H1 (cell line): ENCODE measurements around the gene PNLDC1. TPM values are rescaled to one million over a fixed set of nuclear protein-coding genes. Genes with fewer than 3 reads are reported as not detected.

ENCODE experiments used
- CTCF ChIA-PET: fragments of 300-600 bp; sonication (Branson Sonifier 250); formaldehyde crosslinking; loops from one replicate; lab custom pipeline; 2021; ENCODE audit not compliant: partially characterized antibody; lab: Charles Lee
- POLR2A ChIA-PET: fragments of 300-600 bp; sonication (Branson Sonifier 250); formaldehyde crosslinking; loops from one replicate; lab custom pipeline; 2021; ENCODE audit warnings: inconsistent platforms; ENCODE audit not compliant: partially characterized antibody; lab: Charles Lee
- DNase-seq, 2 experiments: peaks; one replicate each; pipeline versions ENCODE4 v3.0.0 to v3.0.0-alpha.2; 2010 to 2022; ENCODE audit warnings: low spot score in 2 of 2, low read depth in 1 of 2, mixed read lengths in 1 of 2
- FAIRE-seq: peaks from 2 replicates; lab custom pipeline; 2011; peaks lifted over from hg19 to GRCh38; lab: Jason Lieb, UNC
- H2AFZ ChIP-seq: 2 replicates; pipeline ENCODE4 v1.8.1; 2012; ENCODE audit warnings: low read length, inconsistent platforms
- H2AK5ac ChIP-seq: 2 replicates; pipeline ENCODE4 v1.6.1; 2013; ENCODE audit warnings: low read depth, low read length
- H2BK120ac ChIP-seq: replicated peaks from 2 replicates; pipeline ENCODE3; 2013; ENCODE audit warnings: low read depth, low read length, inconsistent platforms
- H2BK12ac ChIP-seq: 2 replicates; pipeline ENCODE4 v1.6.1; 2013; ENCODE audit warnings: low read depth, low read length
- H2BK15ac ChIP-seq: 2 replicates; pipeline ENCODE4 v1.6.1; 2013; ENCODE audit warnings: low read length
- H2BK20ac ChIP-seq: 2 replicates; pipeline ENCODE4 v1.6.1; 2013; ENCODE audit warnings: low read length
- H2BK5ac ChIP-seq: 2 replicates; pipeline ENCODE4 v1.6.1; 2013; ENCODE audit warnings: low read depth, low read length
- H3K14ac ChIP-seq: 2 replicates; pipeline ENCODE4 v1.6.1; 2013; ENCODE audit warnings: inconsistent platforms; ENCODE audit not compliant: insufficient read length
- H3K18ac ChIP-seq: 2 replicates; pipeline ENCODE4 v1.6.1; 2013; ENCODE audit warnings: low read length; ENCODE audit errors: extremely low read depth
- H3K23ac ChIP-seq: 2 replicates; pipeline ENCODE4 v1.6.1; 2013; ENCODE audit warnings: inconsistent platforms; ENCODE audit not compliant: insufficient read length
- H3K23me2 ChIP-seq: 2 replicates; pipeline ENCODE4 v1.6.1; 2013; ENCODE audit warnings: low read depth, low read length
- H3K27ac ChIP-seq: 2 replicates; pipeline ENCODE4 v1.6.1; 2011; ENCODE audit warnings: low read depth, low read length, inconsistent platforms
- H3K27me3 ChIP-seq, 4 experiments: replicated peaks in 1 of 4; 1 replicate in 1 of 4; 2 replicates in 3 of 4; pipeline versions ENCODE4 v1.6.1 to v1.8.1; 2011 to 2013; ENCODE audit warnings: low read length in 3 of 4, mild to moderate bottlenecking in 3 of 4, inconsistent platforms in 2 of 4, mixed read lengths in 2 of 4, moderate library complexity in 1 of 4; ENCODE audit not compliant: control insufficient read depth in 3 of 4, insufficient read depth in 3 of 4; ENCODE audit errors: extremely low read depth in 1 of 4
- H3K36me3 ChIP-seq, 4 experiments: 2 replicates each; pipeline versions ENCODE4 v1.6.1 to v1.8.1; 2011 to 2013; ENCODE audit warnings: mild to moderate bottlenecking in 4 of 4, low read length in 3 of 4, moderate library complexity in 2 of 4, control low read depth in 1 of 4, inconsistent platforms in 1 of 4; ENCODE audit not compliant: insufficient read depth in 4 of 4, control insufficient read depth in 2 of 4
- H3K4ac ChIP-seq: replicated peaks from 2 replicates; pipeline ENCODE3; 2013; ENCODE audit warnings: low read length, low read depth, mixed read lengths, inconsistent platforms; ENCODE audit not compliant: insufficient read length
- H3K4me1 ChIP-seq, 4 experiments: replicated peaks in 1 of 4; 1 replicate in 1 of 4; 2 replicates in 3 of 4; pipeline versions ENCODE4 v1.6.1 to v1.8.1; 2011 to 2013; ENCODE audit warnings: low read length in 3 of 4, inconsistent platforms in 2 of 4, mixed read lengths in 1 of 4; ENCODE audit not compliant: insufficient read depth in 4 of 4, control insufficient read depth in 3 of 4
- H3K4me2 ChIP-seq, 2 experiments: 2 replicates each; pipeline versions ENCODE4 v1.6.1 to v1.8.1; 2011 to 2013; ENCODE audit warnings: low read depth in 2 of 2, low read length in 2 of 2, control low read depth in 1 of 2, inconsistent platforms in 1 of 2, mild to moderate bottlenecking in 1 of 2; ENCODE audit not compliant: insufficient read depth in 1 of 2
- H3K4me3 ChIP-seq, 4 experiments: fragments of 200-600, 300-600 bp in 1 of 4; sonication (generic), shearing (Covaris generic), sonication (Bioruptor Twin) in 1 of 4; 2 replicates each; pipeline versions ENCODE4 v1.5.1 to v1.8.1; 2011 to 2016; ENCODE audit warnings: low read length in 4 of 4, low read depth in 3 of 4, control low read depth in 2 of 4, inconsistent platforms in 2 of 4, mild to moderate bottlenecking in 2 of 4, mixed read lengths in 1 of 4, moderate library complexity in 1 of 4; ENCODE audit not compliant: insufficient read depth in 2 of 4; ENCODE audit errors: extremely low read depth in 1 of 4
- H3K56ac ChIP-seq: replicated peaks from 2 replicates; pipeline ENCODE3; 2013; ENCODE audit warnings: low read depth, mild to moderate bottlenecking, mixed read lengths, low read length, inconsistent platforms; ENCODE audit not compliant: insufficient read length
- H3K79me1 ChIP-seq: 2 replicates; pipeline ENCODE4 v1.6.1; 2013; ENCODE audit warnings: low read depth, low read length, control low read depth
- H3K79me2 ChIP-seq, 2 experiments: 2 replicates each; pipeline versions ENCODE4 v1.6.1 to v1.8.1; 2012 to 2013; ENCODE audit warnings: low read length in 2 of 2, mild to moderate bottlenecking in 2 of 2, inconsistent platforms in 1 of 2; ENCODE audit not compliant: insufficient read depth in 2 of 2, control insufficient read depth in 1 of 2
- H3K9ac ChIP-seq, 4 experiments: replicated peaks in 1 of 4; 1 replicate in 1 of 4; 2 replicates in 3 of 4; pipeline versions ENCODE4 v1.6.1 to v1.8.1; 2011 to 2013; ENCODE audit warnings: low read depth in 3 of 4, low read length in 3 of 4, control low read depth in 2 of 4, mild to moderate bottlenecking in 2 of 4, moderate library complexity in 2 of 4, inconsistent platforms in 1 of 4; ENCODE audit errors: extremely low read depth in 1 of 4
- H3K9me3 ChIP-seq, 2 experiments: 2 replicates each; pipeline versions ENCODE4 v1.6.1 to v1.8.1; 2012 to 2013; ENCODE audit warnings: mild to moderate bottlenecking in 2 of 2, moderate library complexity in 2 of 2, control low read depth in 1 of 2, inconsistent platforms in 1 of 2, low read depth in 1 of 2, low read length in 1 of 2, mixed read lengths in 1 of 2; ENCODE audit not compliant: insufficient read depth in 2 of 2
- H4K20me1 ChIP-seq, 2 experiments: replicated peaks in 1 of 2; 2 replicates each; pipeline versions ENCODE3 to v1.8.1; 2011 to 2013; ENCODE audit warnings: inconsistent platforms in 2 of 2, low read length in 2 of 2, mild to moderate bottlenecking in 1 of 2; ENCODE audit not compliant: insufficient read depth in 2 of 2, control insufficient read depth in 1 of 2
- H4K5ac ChIP-seq: 2 replicates; pipeline ENCODE4 v1.6.1; 2013; ENCODE audit warnings: low read length, low read depth, mixed read lengths, inconsistent platforms; ENCODE audit not compliant: insufficient read length
- H4K8ac ChIP-seq: 2 replicates; pipeline ENCODE4 v1.8.0; 2013; ENCODE audit warnings: mild to moderate bottlenecking, moderate library complexity, low read length, inconsistent platforms; ENCODE audit not compliant: insufficient read depth; ENCODE audit errors: extremely low read depth
- H4K91ac ChIP-seq: replicated peaks from 2 replicates; pipeline ENCODE3; 2013; ENCODE audit warnings: low read length, mixed read lengths, inconsistent platforms; ENCODE audit not compliant: insufficient read length
- ASH2L ChIP-seq: fragments of 200-600, 300-600 bp; sonication (generic); IDR thresholded peaks from one replicate; pipeline ENCODE4 v1.7.1; 2017; ENCODE audit warnings: low read length
- ATF3 ChIP-seq: IDR thresholded peaks from 2 replicates; pipeline ENCODE4 v1.6.1; 2011; ENCODE audit warnings: low read depth, mild to moderate bottlenecking, low read length; ENCODE audit not compliant: insufficient read depth
- BRCA1 ChIP-seq: IDR thresholded peaks from 2 replicates; pipeline ENCODE4 v1.6.1; 2012; ENCODE audit warnings: low read depth, low read length, improper control_type of control experiment
- CREB1 ChIP-seq: IDR thresholded peaks from 2 replicates; pipeline ENCODE4 v1.6.1; 2012; ENCODE audit warnings: inconsistent platforms
- EGR1 ChIP-seq: IDR thresholded peaks from 2 replicates; pipeline ENCODE4 v1.6.1; 2011; ENCODE audit warnings: low read depth, low read length, borderline replicate concordance
- GTF2F1 ChIP-seq: IDR thresholded peaks from 2 replicates; pipeline ENCODE4 v1.6.1; 2012; ENCODE audit warnings: low read depth, low read length, improper control_type of control experiment, borderline replicate concordance
- KDM4A ChIP-seq: IDR thresholded peaks from one replicate; pipeline ENCODE4 v1.7.1; 2012; ENCODE audit warnings: low read depth, mild to moderate bottlenecking, moderate library complexity, low read length, inconsistent platforms; ENCODE audit not compliant: severe bottlenecking
- MAFK ChIP-seq: IDR thresholded peaks from 2 replicates; pipeline ENCODE4 v1.6.1; 2012; ENCODE audit warnings: low read depth, mild to moderate bottlenecking, improper control_type of control experiment, low read length
- RAD21 ChIP-seq, 2 experiments: IDR thresholded peaks in 1 of 2; conservative IDR thresholded peaks in 1 of 2; 2 replicates each; pipeline ENCODE4 v1.6.1; 2011; ENCODE audit warnings: low read depth in 2 of 2, low read length in 2 of 2, improper control_type of control experiment in 1 of 2, inconsistent platforms in 1 of 2, mild to moderate bottlenecking in 1 of 2, moderate library complexity in 1 of 2
- RFX5 ChIP-seq: IDR thresholded peaks from 2 replicates; pipeline ENCODE4 v1.6.1; 2011; ENCODE audit warnings: low read depth, low read length, improper control_type of control experiment, borderline replicate concordance
- SIN3A ChIP-seq, 2 experiments: IDR thresholded peaks in 1 of 2; conservative IDR thresholded peaks in 1 of 2; 2 replicates each; pipeline ENCODE4 v1.6.1; 2011 to 2012; ENCODE audit warnings: low read length in 2 of 2, improper control_type of control experiment in 1 of 2, low read depth in 1 of 2, mild to moderate bottlenecking in 1 of 2
- SP1 ChIP-seq: IDR thresholded peaks from 2 replicates; pipeline ENCODE4 v1.6.1; 2011; ENCODE audit warnings: low read depth, low read length
- TAF7 ChIP-seq: optimal IDR thresholded peaks from 2 replicates; pipeline ENCODE3; 2011; ENCODE audit warnings: low read depth, mild to moderate bottlenecking, inconsistent platforms, low read length, moderate library complexity, borderline replicate concordance
- TBP ChIP-seq: IDR thresholded peaks from 2 replicates; pipeline ENCODE4 v1.6.1; 2011; ENCODE audit warnings: low read depth, low read length, improper control_type of control experiment
- WGBS, 2 experiments: shearing (Covaris generic) in 1 of 2; methylation state at CpG; one replicate each; pipeline versions ENCODE4 v1.1.6 to v1.1.7; 2013 to 2015; ENCODE audit warnings: low lambda C conversion rate in 2 of 2, mixed read lengths in 2 of 2, inconsistent platforms in 1 of 2, low coverage in 1 of 2, missing lambda C conversion rate in 1 of 2; ENCODE audit not compliant: insufficient replicate concordance in 2 of 2, insufficient coverage in 1 of 2, insufficient read length in 1 of 2; ENCODE audit errors: extremely low coverage in 1 of 2, missing lambda C conversion rate in 1 of 2; 5-methylcytosine and 5-hydroxymethylcytosine counted together
- polyA plus RNA-seq, 7 experiments: library from polyadenylated mRNA; depleted of rRNA in 3 of 7; stranded (reverse) in 5 of 7; unstranded in 2 of 7; fragments of >200 nt in 5 of 7; fragments of 200-250 nt in 2 of 7; gene quantifications; 1 replicate in 5 of 7; 2 replicates in 1 of 7; 4 replicates in 1 of 7; pipeline versions ENCODE4 v1.2.1 to v1.2.3, GENCODE V29; 2011 to 2013; ENCODE audit warnings: missing spikeins in 2 of 7, mixed read lengths in 2 of 7
- total RNA-seq: library from RNA; stranded (reverse); fragmentation: NEBNext Ultra II Directional; extraction: Animal tissue kit (Norgen Biotek cat#: 25700); gene quantifications from 2 replicates; pipeline ENCODE4 v1.2.1, GENCODE V29; 2021

The PNLDC1 gene
- total and polyA plus RNA-seq, 2 of the 8 experiments (the other 6 are each of a cell fraction or from before 2014, with no cell fraction given), result 0.15 to 0.34 TPM

DNA sequence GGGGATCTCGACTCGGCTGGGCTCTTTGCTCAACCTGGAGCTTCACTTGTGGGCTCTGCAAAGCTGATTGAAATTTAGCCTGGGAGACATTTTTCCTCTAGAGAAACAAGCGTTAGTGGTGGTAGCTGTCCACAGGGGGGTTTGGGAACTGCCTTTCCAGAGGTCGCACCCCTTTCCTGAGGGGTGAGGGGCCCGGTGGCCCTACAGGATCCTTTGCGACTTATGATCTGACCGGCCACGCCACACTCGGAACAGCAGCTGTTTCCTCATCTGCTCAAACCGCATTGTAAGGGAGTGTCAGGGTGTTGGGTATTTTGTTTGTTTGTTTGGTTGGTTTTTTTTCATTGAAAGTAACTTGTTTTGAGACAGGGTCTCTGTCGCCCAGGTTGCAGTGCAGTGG lies 21.0 kb downstream of the PNLDC1 start:
- Histone ChIP-seq H3K9ac (no peak overlapping the region), H3K27me3 (no peaks in the 10 kb centered on the region), H3K4me3 (no peak overlapping the region), H3K23ac (no peak overlapping the region), H3K4me2 (no peak overlapping the region), H3K14ac (no peak overlapping the region), H3K23me2 (no peaks in the 10 kb centered on the region), H3K79me1 (no peaks in the 10 kb centered on the region), H3K27ac (no peak overlapping the region; the same call in 1 of the 2 replicates), H2AFZ (no peak overlapping the region), H3K79me2 (no peaks in the 10 kb centered on the region), H4K91ac (no peak overlapping the region), H2BK20ac (no peak overlapping the region), H3K18ac (no peak overlapping the region), H2BK12ac (no peak overlapping the region), H3K56ac (no peak overlapping the region), H2AK5ac (no peak overlapping the region), H4K8ac (no peak overlapping the region), H2BK15ac (no peak overlapping the region), H4K20me1 (peaks cover 0 to 2% of the 10 kb centered on the region in 2 experiments), H2BK120ac (no peak overlapping the region), H3K36me3 (no peaks in the 10 kb centered on the region), H4K5ac (no peak overlapping the region), H3K4ac (no peak overlapping the region), H3K9me3 (no peaks in the 10 kb centered on the region), H3K4me1 (peaks cover 0 to 11% (median 5%) of the 10 kb centered on the region in 4 experiments; a peak in 5 of 7 replicates), H2BK5ac (no peak overlapping the region)
- WGBS, 2 experiments, result 97% methylated on average over 11 of the region's 11 CpGs; no CpG with 5 or more reads in 1 of the 2 experiments
- POLR2A ChIA-PET, result interaction anchor here (1.2 kb wide), 1 partner anchor 13 kb away, joined by 3 read pairs; no protein-coding TSS in a partner anchor
- no peak for DNase-seq
- FAIRE-seq, result no peak
- CTCF ChIA-PET, result interaction anchor here (1.0 to 2.1 kb wide), 3 partner anchors 9 to 26 kb away, joined by 3 to 6 read pairs (median 4); no protein-coding TSS in a partner anchor
- TF ChIP-seq RAD21 (IDR thresholded peaks at IDR 0.05 in 1 of 2, conservative IDR thresholded peaks at IDR 0.05 in 1 of 2; ENCODE audit: low read depth in 2 of 2, low read length in 2 of 2) (no peak), GTF2F1 (no peak), KDM4A (no peak), RFX5 (no peak), TAF7 (no peak), ASH2L (no peak), SIN3A (conservative IDR thresholded peaks at IDR 0.05 in 1 of 2, IDR thresholded peaks at IDR 0.05 in 1 of 2; ENCODE audit: low read depth in 1 of 2, low read length in 2 of 2) (no peak), CREB1 (no peak), SP1 (no peak), EGR1 (no peak), ATF3 (no peak), TBP (no peak), BRCA1 (no peak), MAFK (no peak)
